Activated CD8-positive, alpha-beta T cell treated with anti-CD3 and anti-CD28 coated beads for 36 hours (primary cell): ENCODE data around the gene GMPS. TPM values are rescaled to one million over a fixed set of nuclear protein-coding genes. Genes with fewer than 3 reads are reported as not detected.

Source experiments
- ATAC-seq: fragments of 200-7000 bp; cut with Tn5 transposase; one replicate; pipeline ENCODE4 v1.10.0; 2021; ENCODE audit warnings: mild to moderate bottlenecking, moderate library complexity
- CTCF ChIA-PET: fragments of 350-600 bp; sonication (Branson Sonifier 250); formaldehyde crosslinking; loops from one replicate; lab custom pipeline; 2021; ENCODE audit warnings: antibody characterized with exemption; lab: Charles Lee
- POLR2A ChIA-PET: fragments of 350-600 bp; sonication (Branson Sonifier 250); formaldehyde crosslinking; loops from one replicate; lab custom pipeline; 2021; ENCODE audit warnings: antibody characterized with exemption; lab: Charles Lee
- DNase-seq: peaks from one replicate; pipeline ENCODE4 v3.0.0-alpha.2; 2020
- H3K27ac Mint-ChIP-seq: one replicate; pipeline ENCODE4 v1.8.0; 2021; ENCODE audit warnings: mild to moderate bottlenecking, mixed read lengths
- H3K27me3 Mint-ChIP-seq: one replicate; pipeline ENCODE4 v1.8.0; 2021; ENCODE audit warnings: mixed read lengths
- H3K36me3 Mint-ChIP-seq: one replicate; pipeline ENCODE4 v1.8.0; 2021; ENCODE audit warnings: low read depth, mixed read lengths
- H3K4me1 Mint-ChIP-seq: one replicate; pipeline ENCODE4 v1.8.0; 2021; ENCODE audit warnings: low read depth, mixed read lengths
- H3K4me3 Mint-ChIP-seq: one replicate; pipeline ENCODE4 v1.8.0; 2021; ENCODE audit warnings: mild to moderate bottlenecking, moderate library complexity, mixed read lengths
- H3K9me3 Mint-ChIP-seq: one replicate; pipeline ENCODE4 v1.8.0; 2021; ENCODE audit warnings: mixed read lengths
- intact Hi-C: fragments of 100-400 bp; cut with micrococcal nuclease; formaldehyde crosslinking; loops from one replicate; pipeline ENCODE4 v1.10.0; 2022
- total RNA-seq, 2 experiments: library from RNA; stranded (reverse); gene quantifications; one replicate each; pipeline ENCODE4 v1.2.3, GENCODE V29; 2021
- TF ChIP-seq, protein P1 (sequence below): fragments of 200-600 bp; IDR thresholded peaks from one replicate; pipeline ENCODE4 v1.8.0; 2022; ENCODE audit warnings: antibody characterized with exemption, mild to moderate bottlenecking

The GMPS gene
- total RNA-seq, 2 experiments from 2014 or later = 143 to 148 TPM

DNA sequence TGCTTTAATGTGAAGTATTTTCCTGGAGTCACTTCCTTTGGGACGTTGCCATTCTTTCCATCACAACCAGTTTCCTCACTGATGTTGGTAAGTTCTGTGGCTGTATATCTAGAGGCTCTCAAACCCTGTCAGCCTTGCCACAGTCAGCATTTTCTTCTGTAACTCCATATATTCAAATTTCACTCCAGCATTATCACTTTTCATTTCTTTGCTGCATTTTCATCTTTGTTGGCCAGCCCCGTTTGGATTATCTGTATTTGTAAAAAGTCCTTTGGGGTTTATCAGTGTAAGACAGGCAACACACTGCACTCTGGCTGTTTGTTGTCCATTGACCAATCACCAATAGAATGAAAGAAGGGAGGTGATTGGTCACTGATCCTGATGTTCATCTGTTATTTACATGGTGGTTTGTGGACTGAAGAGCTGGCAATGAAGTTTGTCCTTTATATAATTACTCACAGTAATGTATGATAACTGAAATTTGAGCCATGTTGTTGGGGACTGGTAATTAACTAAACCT, 20.3 kb downstream of the GMPS start:
- Mint-ChIP-seq H3K36me3 (peaks cover 17% of the 10 kb centered on the region), H3K9me3 (no peaks in the 10 kb centered on the region), H3K4me1 (peaks cover 43% of the 10 kb centered on the region), H3K27ac (no peak overlapping the region), H3K4me3 (no peak overlapping the region), H3K27me3 (no peaks in the 10 kb centered on the region)
- intact Hi-C loops = no loop called here
- DNase-seq (no peak), ATAC-seq (no peak)
- ChIA-PET CTCF (interaction anchor here (1.9 kb wide), 1 partner anchor 85 kb away, joined by 10 read pairs; the partner anchor contains the start of gene C3orf33), POLR2A (no interaction called here)
- TF ChIP-seq, protein P1, sequence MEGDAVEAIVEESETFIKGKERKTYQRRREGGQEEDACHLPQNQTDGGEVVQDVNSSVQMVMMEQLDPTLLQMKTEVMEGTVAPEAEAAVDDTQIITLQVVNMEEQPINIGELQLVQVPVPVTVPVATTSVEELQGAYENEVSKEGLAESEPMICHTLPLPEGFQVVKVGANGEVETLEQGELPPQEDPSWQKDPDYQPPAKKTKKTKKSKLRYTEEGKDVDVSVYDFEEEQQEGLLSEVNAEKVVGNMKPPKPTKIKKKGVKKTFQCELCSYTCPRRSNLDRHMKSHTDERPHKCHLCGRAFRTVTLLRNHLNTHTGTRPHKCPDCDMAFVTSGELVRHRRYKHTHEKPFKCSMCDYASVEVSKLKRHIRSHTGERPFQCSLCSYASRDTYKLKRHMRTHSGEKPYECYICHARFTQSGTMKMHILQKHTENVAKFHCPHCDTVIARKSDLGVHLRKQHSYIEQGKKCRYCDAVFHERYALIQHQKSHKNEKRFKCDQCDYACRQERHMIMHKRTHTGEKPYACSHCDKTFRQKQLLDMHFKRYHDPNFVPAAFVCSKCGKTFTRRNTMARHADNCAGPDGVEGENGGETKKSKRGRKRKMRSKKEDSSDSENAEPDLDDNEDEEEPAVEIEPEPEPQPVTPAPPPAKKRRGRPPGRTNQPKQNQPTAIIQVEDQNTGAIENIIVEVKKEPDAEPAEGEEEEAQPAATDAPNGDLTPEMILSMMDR = no peak

DNA sequence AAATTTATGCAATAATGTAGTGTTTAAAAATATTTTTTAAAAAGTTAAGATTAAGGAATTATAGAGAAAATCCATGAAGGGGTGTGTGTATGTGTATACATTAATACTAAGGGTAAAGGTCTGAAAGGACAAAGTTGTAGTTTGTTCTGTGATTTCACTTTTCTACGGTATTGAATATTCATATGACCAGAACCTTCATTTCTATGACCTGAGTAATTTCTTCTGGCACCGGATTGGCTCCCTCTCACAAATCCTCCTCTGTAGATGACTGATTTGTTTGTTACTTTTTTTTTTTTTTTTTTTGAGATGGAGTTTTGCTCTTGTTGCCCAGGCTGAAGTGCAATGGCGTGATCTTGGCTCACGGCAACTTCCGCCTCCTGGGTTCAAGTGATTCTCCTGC, 20.9 kb downstream of the GMPS start:
- ChIA-PET CTCF (no interaction called here), POLR2A (no interaction called here)
- H3K27ac Mint-ChIP-seq = no peak overlapping the region
- intact Hi-C loops = no loop called here
- H3K4me1 Mint-ChIP-seq = peaks cover 37% of the 10 kb centered on the region
- no peaks in the 10 kb centered on the region for H3K9me3 Mint-ChIP-seq
- H3K27me3 Mint-ChIP-seq = no peaks in the 10 kb centered on the region
- TF ChIP-seq, protein P1 = no peak
- H3K4me3 Mint-ChIP-seq = no peak overlapping the region
- ATAC-seq (no peak), DNase-seq (no peak)
- H3K36me3 Mint-ChIP-seq = peaks cover 17% of the 10 kb centered on the region

DNA sequence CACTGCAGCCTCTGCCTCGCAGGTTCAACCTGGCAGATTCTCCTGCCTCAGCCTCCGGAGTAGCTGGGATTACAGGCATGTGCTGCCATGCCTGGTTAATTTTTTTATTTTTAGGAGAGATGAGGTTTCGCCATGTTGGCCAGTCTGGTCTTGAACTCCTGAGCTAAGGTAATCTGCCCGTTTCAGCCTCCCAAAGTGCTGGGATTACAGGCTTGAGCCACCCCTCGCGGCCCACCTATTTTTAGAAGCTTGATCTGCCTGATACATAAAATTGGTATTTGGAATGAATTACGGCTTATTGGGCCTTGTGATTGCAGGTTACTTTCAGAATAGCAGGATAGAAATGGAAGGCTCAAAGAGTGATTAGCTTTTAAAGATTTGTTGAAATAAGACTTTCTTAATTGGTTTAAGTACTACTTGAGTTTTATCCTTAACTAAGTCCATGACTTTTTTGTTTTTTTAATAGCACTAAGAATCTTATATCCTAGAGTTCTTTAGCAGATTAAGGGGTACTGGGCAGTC, 25.0 kb downstream of the GMPS start:
- Mint-ChIP-seq H3K9me3 (no peaks in the 10 kb centered on the region), H3K36me3 (peaks cover 38% of the 10 kb centered on the region), H3K4me3 (no peak overlapping the region), H3K27me3 (no peaks in the 10 kb centered on the region), H3K4me1 (peaks cover 7% of the 10 kb centered on the region), H3K27ac (no peak overlapping the region)
- ChIA-PET POLR2A (interaction anchor here (2.5 kb wide), 1 partner anchor 14 kb away, joined by 5 read pairs; no protein-coding TSS in a partner anchor), CTCF (interaction anchor here (1.3 to 1.8 kb wide), 2 partner anchors 11 to 89 kb away, joined by 4 to 5 read pairs; partner anchors contain the start of gene C3orf33)
- intact Hi-C loops = no loop called here
- TF ChIP-seq, protein P1 = no peak
- DNase-seq = no peak
- ATAC-seq = no peak

DNA sequence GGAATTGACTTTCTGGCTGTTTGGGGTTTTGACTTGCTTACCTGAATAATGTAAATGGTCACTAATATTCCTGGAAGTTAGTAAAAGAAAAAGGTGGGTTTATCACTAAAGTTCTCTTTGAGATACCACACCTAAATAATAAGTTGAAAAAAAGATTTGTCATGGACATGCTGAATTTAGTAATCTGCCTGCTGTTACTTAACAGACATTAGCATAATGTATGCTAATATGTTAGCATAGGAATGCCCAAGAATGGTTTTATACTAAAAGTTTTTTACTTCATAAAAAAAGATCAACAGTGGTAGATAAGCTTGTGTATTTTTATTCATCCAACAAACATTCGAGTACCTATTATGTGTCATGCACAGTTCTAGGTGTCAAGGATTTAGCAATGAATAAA, 36.5 kb downstream of the GMPS start:
- Mint-ChIP-seq H3K4me1 (peaks cover 11% of the 10 kb centered on the region), H3K4me3 (no peak overlapping the region), H3K27ac (no peak overlapping the region), H3K27me3 (no peaks in the 10 kb centered on the region), H3K36me3 (peaks cover 49% of the 10 kb centered on the region), H3K9me3 (no peaks in the 10 kb centered on the region)
- intact Hi-C loops = no loop called here
- POLR2A ChIA-PET = no interaction called here
- TF ChIP-seq, protein P1 = no peak
- ATAC-seq = no peak
- no peak for DNase-seq
- CTCF ChIA-PET = interaction anchor here (1.1 to 2.5 kb wide), 2 partner anchors 9 to 101 kb away, joined by 3 to 11 read pairs; partner anchors contain the start of gene C3orf33

DNA sequence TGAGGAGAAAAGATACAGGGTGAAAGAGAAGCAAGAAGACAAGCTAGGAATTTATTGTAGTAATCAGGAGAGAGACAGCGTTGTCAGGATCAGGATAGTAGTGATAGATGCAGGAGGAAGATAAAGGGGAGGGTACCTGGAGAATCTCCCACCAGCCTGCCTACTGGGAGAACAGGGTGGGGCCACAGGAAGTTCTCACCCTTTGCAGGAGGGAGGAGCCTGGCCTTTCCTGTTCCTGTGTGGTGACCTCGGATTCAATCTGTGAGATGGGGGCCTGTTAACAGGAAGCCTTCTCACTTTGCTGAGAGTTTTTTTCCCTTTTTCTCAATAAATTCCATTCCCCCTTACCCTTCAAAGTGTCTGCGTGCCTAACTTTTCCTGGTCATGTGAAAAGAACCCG, 37.6 kb downstream of the GMPS start:
- ATAC-seq (peak; percentile 39), DNase-seq (peak; percentile 7)
- CTCF ChIA-PET = interaction anchor here (2.5 kb wide), 1 partner anchor 102 kb away, joined by 11 read pairs; the partner anchor contains the start of gene C3orf33
- peaks cover 53% of the 10 kb centered on the region for H3K36me3 Mint-ChIP-seq
- H3K4me3 Mint-ChIP-seq = no peak overlapping the region
- peaks cover 11% of the 10 kb centered on the region for H3K4me1 Mint-ChIP-seq
- intact Hi-C loops = no loop called here
- no peaks in the 10 kb centered on the region for H3K27me3 Mint-ChIP-seq
- peak overlapping the region; percentile 67 for H3K27ac Mint-ChIP-seq
- POLR2A ChIA-PET = no interaction called here
- TF ChIP-seq, protein P1 = no peak
- no peaks in the 10 kb centered on the region for H3K9me3 Mint-ChIP-seq
